ENCODE results near the gene DCAF16. TPM values are rescaled to one million over a fixed set of nuclear protein-coding genes. Genes with fewer than 3 reads are reported as not detected.
A peak's percentile ranks its signal among the peaks of the same experiment; 100 is the strongest.

The DCAF16 gene
- total RNA-seq, 1 experiment from 2014 or later, result 46.2 TPM

DNA sequence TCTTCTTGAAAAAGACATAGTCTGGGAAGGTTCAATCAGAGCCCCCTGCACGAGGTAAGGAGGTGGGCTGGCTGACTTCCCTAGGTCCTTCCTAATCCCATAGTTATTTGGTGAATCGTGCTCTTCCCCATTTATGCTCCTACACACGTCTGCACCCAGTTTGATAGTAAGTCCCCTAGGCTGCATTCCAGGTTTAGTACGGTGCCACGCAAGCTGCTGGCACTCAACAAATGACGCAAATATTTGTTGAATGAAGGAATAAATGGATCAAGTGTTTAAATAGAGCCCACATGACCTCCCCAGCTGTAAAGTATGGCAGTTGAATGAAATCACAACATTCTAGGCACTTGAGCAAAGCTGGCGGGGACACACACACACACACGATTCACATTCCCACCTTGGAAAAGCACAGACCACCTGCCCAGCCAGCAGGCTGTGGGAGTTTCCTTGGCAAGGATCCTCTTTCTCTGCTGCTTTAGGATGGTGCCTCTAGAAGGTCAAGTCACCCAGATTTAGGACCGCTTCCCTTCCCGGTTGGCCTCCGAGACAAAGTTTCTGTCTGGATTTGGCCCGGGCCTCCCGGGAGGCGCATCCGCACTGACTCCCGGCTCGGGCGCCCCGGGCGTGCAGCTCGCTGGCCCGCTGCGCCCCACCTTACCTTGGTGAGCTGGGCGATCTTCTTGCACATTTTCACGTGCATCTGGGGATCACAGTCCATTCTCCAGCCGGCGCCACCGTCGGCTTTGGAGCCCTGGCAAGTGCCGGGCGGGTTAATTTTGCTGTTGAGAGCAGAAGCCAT, 29.9 kb downstream of the DCAF16 start:
- Histone ChIP-seq H3K23ac (ENCODE audit: insufficient read length, low read depth, low read length) (no peak overlapping the region), H4K8ac (replicated peaks; ENCODE audit: insufficient read length, low read depth, low read length) (no peak overlapping the region), H4K20me1 (ENCODE audit: control insufficient read depth, insufficient read depth, insufficient read length) (no peaks in the 10 kb centered on the region), H3K79me2 (ENCODE audit: insufficient read depth, low read length) (no peaks in the 10 kb centered on the region), H3K23me2 (ENCODE audit: insufficient read length, low read depth, low read length, poor library complexity, severe bottlenecking) (peaks cover 13% of the 10 kb centered on the region), H3K79me1 (ENCODE audit: insufficient read depth, low read depth, low read length, poor library complexity, severe bottlenecking) (no peaks in the 10 kb centered on the region), H3K27ac (ENCODE audit: insufficient read length, low read depth, low read length) (no peak overlapping the region), H2BK120ac (ENCODE audit: low read depth, low read length, poor library complexity, severe bottlenecking) (no peak overlapping the region), H2AK5ac (ENCODE audit: insufficient read length, low read length) (no peak overlapping the region), H3K4ac (ENCODE audit: low read depth, low read length) (no peak overlapping the region), H3K18ac (ENCODE audit: insufficient read length, low read depth, low read length) (no peak overlapping the region), H2BK20ac (ENCODE audit: low read depth, low read length, poor library complexity, severe bottlenecking) (no peak overlapping the region), H2AFZ (ENCODE audit: low read length) (peak overlapping the region; percentile 32), H2BK15ac (ENCODE audit: low read depth, low read length) (no peak overlapping the region), H3K14ac (ENCODE audit: insufficient read depth, low read length) (peak overlapping the region; percentile 45), H2BK12ac (ENCODE audit: insufficient read length, low read depth, low read length) (no peak overlapping the region), H4K5ac (ENCODE audit: insufficient read length, low read depth, low read length) (no peak overlapping the region), H3T11ph (ENCODE audit: low read length) (no peak overlapping the region), H3K9me3 (ENCODE audit: control insufficient read depth, low read depth, low read length) (no peaks in the 10 kb centered on the region), H4K91ac (ENCODE audit: insufficient read length, low read depth, low read length) (no peak overlapping the region), H3K27me3 (ENCODE audit: insufficient read depth, low read length) (peaks cover 25% of the 10 kb centered on the region), H3K56ac (ENCODE audit: insufficient read length, low read depth, low read length) (no peak overlapping the region), H3K4me1 (ENCODE audit: insufficient read depth, low read length) (no peaks in the 10 kb centered on the region), H2BK5ac (ENCODE audit: insufficient read length, low read length) (no peak overlapping the region), H3K4me2 (ENCODE audit: insufficient read depth, insufficient read length, low read length) (peak overlapping the region; percentile 73), H3K9ac (ENCODE audit: extremely low read depth, insufficient read length, low read length) (no peak overlapping the region)
- no peaks in the 10 kb centered on the region for H3K36me3 Mint-ChIP-seq (ENCODE audit: insufficient read depth in 1 of 3, low read depth in 3 of 3)
- H3K4me1 Mint-ChIP-seq, result peaks cover 16% of the 10 kb centered on the region in 2 experiments
- no CpG with 5 or more reads among the region's 31 CpGs for WGBS (ENCODE audit: extremely low coverage, insufficient read length, low lambda C conversion rate)
- H3K27me3 Mint-ChIP-seq (ENCODE audit: low read depth), result peaks cover 71% of the 10 kb centered on the region
- peak; percentile 33 for DNase-seq
- H3K4me3 Mint-ChIP-seq, result peak overlapping the region; percentile 66 to 84
- H3K9me3 Mint-ChIP-seq, result no peaks in the 10 kb centered on the region
- TF ChIP-seq, protein P1, sequence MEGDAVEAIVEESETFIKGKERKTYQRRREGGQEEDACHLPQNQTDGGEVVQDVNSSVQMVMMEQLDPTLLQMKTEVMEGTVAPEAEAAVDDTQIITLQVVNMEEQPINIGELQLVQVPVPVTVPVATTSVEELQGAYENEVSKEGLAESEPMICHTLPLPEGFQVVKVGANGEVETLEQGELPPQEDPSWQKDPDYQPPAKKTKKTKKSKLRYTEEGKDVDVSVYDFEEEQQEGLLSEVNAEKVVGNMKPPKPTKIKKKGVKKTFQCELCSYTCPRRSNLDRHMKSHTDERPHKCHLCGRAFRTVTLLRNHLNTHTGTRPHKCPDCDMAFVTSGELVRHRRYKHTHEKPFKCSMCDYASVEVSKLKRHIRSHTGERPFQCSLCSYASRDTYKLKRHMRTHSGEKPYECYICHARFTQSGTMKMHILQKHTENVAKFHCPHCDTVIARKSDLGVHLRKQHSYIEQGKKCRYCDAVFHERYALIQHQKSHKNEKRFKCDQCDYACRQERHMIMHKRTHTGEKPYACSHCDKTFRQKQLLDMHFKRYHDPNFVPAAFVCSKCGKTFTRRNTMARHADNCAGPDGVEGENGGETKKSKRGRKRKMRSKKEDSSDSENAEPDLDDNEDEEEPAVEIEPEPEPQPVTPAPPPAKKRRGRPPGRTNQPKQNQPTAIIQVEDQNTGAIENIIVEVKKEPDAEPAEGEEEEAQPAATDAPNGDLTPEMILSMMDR (conservative IDR thresholded peaks at IDR 0.05), result no peak
- H3K27ac Mint-ChIP-seq, result peak overlapping the region in 1 of 3 experiments; percentile 21; a peak in 1 of 7 replicates

All from H9 (cell line).